T1000 (cell line): ENCODE results near the gene MVD.

Experiments used
- DNase-seq: peaks from one replicate; lab custom pipeline; 2025; ENCODE audit warnings: mixed read lengths; lab: John Stamatoyannopoulos, UW

MVD gene

GRCh38 chr16:88697116-88697830 lies 34.4 kb upstream of the MVD start:
- no peak for DNase-seq

- DNase-seq, result no peak
These were observed 33.5 kb upstream of the MVD start for GRCh38 chr16:88696441-88696840.

GRCh38 chr16:88695753-88696152 lies 32.9 kb upstream of the MVD start:
- no peak for DNase-seq

GRCh38 chr16:88695218-88695617 lies 32.3 kb upstream of the MVD start:
- DNase-seq, result no peak

- no peak for DNase-seq
These were observed 31.6 kb upstream of the MVD start for GRCh38 chr16:88694221-88695087.

GRCh38 chr16:88693420-88694177 lies 30.7 kb upstream of the MVD start:
- no peak for DNase-seq

GRCh38 chr16:88692861-88693260 lies 30.0 kb upstream of the MVD start:
- no peak for DNase-seq

- no peak for DNase-seq
These were observed 29.2 kb upstream of the MVD start for GRCh38 chr16:88691924-88692560.

GRCh38 chr16:88691129-88691813 lies 28.4 kb upstream of the MVD start:
- DNase-seq, result no peak

GRCh38 chr16:88690341-88691128 lies 27.6 kb upstream of the MVD start:
- no peak for DNase-seq

GRCh38 chr16:88688013-88688778 lies 25.3 kb upstream of the MVD start:
- DNase-seq, result no peak

GRCh38 chr16:88687676-88688012 lies 24.8 kb upstream of the MVD start:
- DNase-seq, result no peak

- no peak for DNase-seq
These were observed 24.3 kb upstream of the MVD start for GRCh38 chr16:88687254-88687576.

- peak; percentile 33 for DNase-seq
These were observed 23.8 kb upstream of the MVD start, which contains the start of gene SNAI3 for GRCh38 chr16:88686439-88687253. TSS of gene SNAI3 (minus strand) at chr16:88686507. CDS start at chr16:88686406, 101 bp downstream.

GRCh38 chr16:88686062-88686438 lies 23.2 kb upstream of the MVD start:
- no peak for DNase-seq

GRCh38 chr16:88685156-88686061 lies 22.5 kb upstream of the MVD start:
- DNase-seq, result peak; percentile 9

GRCh38 chr16:88684569-88685155 lies 21.8 kb upstream of the MVD start:
- DNase-seq, result no peak
